HG03520 (cell line): ENCODE results near the gene CLUH.
"Not testable (repeated sequence)": the region's sequence is repeated elsewhere in the genome, so short reads cannot be mapped to it uniquely, and the experiment has no call there.

Source experiments
- ATAC-seq: cut with Tn5 transposase; IDR thresholded peaks from one replicate; pipeline ENCODE4 v1.9.1; 2021; ENCODE audit warnings: mild to moderate bottlenecking, moderate library complexity; ENCODE audit not compliant: unreplicated experiment

CLUH gene

GRCh38 chr17:2688351-2689342 is 22.9 kb downstream of the CLUH start:
- no peak for ATAC-seq

DNA sequence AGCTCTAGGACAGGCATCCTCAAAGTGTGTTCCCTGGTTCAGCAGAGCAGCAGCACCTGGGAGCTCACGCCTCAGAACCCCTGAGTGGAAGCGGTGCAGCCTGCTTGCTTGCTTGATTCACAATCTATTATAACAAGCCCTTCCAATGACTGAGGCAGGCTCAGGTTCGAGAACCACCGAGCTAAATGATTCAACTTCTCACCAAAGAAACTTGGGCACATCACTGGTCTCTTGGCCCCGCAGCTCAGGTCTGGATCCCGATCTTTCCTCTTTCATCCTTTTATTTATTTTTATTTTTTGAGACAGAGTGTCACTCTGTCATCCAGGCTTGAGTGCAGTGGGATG is 24.5 kb downstream of the CLUH start:
- no peak for ATAC-seq

DNA sequence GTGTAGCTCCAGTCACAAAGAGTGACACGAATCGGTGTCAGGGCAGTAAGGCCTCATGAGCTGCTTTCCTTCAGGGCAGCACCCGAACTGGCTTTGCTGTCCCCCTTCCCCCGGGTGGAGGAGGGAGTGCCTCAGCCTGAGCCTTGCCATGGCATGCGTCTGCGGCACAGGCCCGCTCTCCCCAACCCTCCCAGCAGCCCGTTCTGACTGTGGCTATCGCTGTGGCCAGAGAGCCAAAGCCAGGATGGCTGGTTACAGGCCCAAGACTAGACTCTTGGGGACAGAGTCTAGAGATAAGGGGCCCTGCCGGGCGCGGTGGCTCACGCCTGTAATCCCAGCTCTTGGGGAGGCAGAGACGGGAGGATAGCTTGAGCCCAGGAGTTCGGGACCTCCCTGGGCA is 25.9 kb downstream of the CLUH start:
- ATAC-seq = no peak

GRCh38 chr17:2684549-2684948 is 27.0 kb downstream of the CLUH start:
- no peak for ATAC-seq

- ATAC-seq = no peak
Observed at GRCh38 chr17:2683912-2684311, 27.7 kb downstream of the CLUH start.

DNA sequence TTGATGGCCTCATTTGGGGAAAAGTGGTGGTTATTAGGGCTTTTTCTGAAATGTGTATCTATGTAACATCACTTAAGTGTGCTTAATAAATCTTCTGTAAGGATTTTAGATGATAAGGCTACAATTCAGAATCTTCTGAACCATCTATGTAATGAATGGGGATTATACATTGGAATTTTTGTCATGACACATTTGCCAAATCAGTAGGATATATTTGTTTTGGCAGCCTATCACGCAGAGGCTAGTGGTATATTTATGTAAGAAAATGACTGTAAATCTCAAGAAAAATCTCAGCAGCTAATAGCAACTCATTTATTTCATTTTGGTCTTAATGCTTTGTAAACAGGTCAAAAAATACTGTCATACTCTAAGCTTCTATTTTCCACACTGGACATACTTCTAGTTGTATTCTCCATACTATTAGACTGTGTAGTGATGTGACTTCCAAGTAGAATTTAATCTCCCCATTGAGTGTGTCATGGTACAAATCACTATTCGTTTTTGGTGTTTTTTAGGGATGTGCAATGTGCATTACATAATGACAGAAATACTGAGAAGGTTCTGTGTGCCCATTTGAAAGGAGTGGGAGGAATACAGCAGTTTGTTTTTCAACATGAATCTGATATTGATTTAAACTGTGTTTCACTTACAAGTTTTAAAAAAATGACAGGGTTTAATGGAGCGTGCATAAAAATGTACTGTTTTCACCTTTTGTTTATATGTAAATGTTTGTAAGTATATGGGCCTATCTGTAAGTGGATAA is 29.2 kb downstream of the CLUH start:
- ATAC-seq = no peak

- ATAC-seq = no peak
Observed at GRCh38 chr17:2681650-2682049, 29.9 kb downstream of the CLUH start.

GRCh38 chr17:2680961-2681360 is 30.6 kb downstream of the CLUH start:
- no peak for ATAC-seq

DNA sequence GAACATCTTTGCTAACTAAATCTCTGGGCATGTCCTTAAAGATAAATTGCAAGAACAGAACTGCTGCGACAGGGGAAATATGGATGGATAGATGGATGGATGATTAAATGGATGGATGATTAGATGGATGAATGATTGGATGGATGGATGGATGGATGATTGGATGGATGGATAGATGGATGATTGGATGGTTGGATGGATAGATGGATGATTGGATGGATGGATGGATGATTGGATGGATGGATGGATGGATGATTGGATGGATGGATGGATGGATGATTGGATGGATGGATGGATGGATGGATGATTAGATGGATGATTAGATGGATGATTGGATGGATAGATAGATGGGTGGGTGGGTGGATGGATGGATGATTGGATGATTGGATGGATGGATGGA is 32.3 kb downstream of the CLUH start:
- not testable (repeated sequence) for ATAC-seq

DNA sequence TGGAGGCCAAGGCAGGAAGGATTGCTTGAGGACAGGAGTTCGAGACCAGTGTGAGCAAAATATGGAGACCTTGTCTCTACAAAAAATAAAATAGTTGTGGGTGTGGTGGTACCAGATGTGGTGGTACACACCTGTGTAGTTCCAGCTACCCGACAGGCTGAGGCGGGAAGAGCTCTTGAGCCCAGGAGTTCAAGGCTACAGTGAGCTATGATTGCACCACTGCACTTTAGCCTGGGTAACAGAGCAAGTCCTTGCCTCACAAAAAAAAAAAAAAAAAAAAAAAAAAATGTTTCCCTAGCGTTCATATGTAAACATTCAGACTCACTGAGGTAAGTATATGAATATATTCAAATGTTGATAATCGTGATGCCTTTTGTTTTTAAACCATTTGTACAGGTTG is 39.5 kb downstream of the CLUH start:
- ATAC-seq = no peak

DNA sequence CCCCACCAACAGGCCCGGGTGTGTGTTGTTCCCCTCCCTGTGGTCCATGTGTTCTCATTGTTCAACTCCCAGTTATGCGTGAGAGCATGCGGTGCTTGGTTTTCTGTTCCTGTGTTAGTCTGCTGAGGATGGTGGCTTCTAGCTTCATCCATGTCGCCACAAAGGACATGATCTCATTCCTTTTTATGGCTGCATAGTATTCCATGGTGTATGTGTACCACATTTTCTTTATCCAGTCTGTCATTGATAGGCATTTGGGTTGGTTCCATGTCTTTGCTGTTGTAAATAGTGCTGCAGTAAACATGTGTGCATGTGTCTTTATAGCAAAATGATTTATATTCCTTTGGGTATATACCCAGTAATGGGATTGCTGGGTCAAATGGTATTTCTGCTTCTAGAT is 51.2 kb downstream of the CLUH start:
- ATAC-seq = not testable (repeated sequence)

GRCh38 chr17:2659337-2659736 is 52.2 kb downstream of the CLUH start:
- not testable (repeated sequence) for ATAC-seq

- ATAC-seq = no peak
Observed at GRCh38 chr17:2656283-2656682, 55.3 kb downstream of the CLUH start.

DNA sequence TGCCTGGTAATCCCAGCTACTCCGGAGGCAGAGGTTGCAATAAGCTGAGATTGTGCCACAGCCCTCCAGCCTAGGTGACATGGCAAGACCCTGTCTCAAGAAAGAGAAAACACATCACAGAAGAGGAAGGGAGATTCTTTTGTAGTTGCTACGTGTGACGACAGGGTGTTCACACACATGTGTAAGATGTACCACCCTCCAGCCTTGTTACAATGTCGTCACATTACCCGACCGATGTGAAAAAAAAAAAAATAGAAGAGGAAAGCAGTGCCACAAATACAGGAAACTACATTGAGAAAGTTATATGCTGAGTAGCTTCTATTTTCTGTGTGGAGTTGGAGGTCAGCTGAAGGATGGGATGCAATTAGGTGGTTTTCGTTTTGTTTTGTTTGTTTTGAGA is 56.0 kb downstream of the CLUH start:
- ATAC-seq = no peak

DNA sequence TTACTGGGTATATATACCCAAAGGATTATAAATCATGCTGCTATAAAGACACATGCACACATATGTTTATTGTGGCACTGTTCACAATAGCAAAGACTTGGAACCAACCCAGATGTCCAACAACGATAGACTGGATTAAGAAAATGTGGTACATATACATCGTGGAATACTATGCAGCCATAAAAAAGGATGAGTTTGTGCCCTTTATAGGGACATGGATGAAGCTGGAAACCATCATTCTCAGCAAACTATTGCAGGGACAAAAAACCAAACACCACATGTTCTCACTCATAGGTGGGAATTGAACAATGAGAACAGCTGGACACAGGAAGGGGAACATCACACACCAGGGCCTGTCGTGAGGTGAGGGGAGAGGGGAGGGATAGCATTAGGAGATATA is 58.7 kb downstream of the CLUH start:
- ATAC-seq = not testable (repeated sequence)

GRCh38 chr17:2649191-2649590 is 62.4 kb downstream of the CLUH start:
- no peak for ATAC-seq

DNA sequence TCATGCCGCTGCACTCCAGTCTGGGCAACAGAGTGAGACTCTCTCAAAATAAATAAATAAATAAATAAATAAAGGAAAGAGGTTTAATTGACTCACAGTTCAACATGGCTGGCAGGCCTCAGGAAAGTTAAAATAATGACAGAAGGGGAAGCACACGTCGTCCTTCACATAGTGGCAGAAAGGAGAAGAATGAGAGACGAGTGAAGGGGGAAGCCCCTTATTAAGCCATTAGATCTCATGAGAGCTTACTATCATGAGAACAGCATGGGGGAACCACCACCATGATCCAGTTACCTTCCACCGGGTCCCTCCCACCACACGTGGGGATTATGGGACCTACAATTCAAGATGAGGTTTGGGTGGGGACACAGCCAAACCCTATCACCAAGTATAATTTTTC is 63.6 kb downstream of the CLUH start:
- no peak for ATAC-seq

- ATAC-seq = no peak
Observed at GRCh38 chr17:2644971-2645370, 66.6 kb downstream of the CLUH start.
